Trophoblast cell (in vitro differentiated cells and primary cell): Measurements from ENCODE around the gene CSH1.
"Not testable (repeated sequence)": the region's sequence is repeated elsewhere in the genome, so short reads cannot be mapped to it uniquely, and the experiment has no call there.

ENCODE experiments used
- DNase-seq, 2 donors: peaks; one replicate each; pipeline ENCODE4 v3.0.0-alpha.2; 2016
- H2AFZ ChIP-seq: 2 replicates; pipeline ENCODE4 v1.6.1; 2013; ENCODE audit warnings: low read length, moderate library complexity, mild to moderate bottlenecking; ENCODE audit not compliant: insufficient read depth, poor library complexity
- H2AK5ac ChIP-seq: 2 replicates; pipeline ENCODE4 v1.6.1; 2013; ENCODE audit warnings: mild to moderate bottlenecking, low read length
- H2BK120ac ChIP-seq: 2 replicates; pipeline ENCODE4 v1.6.1; 2013; ENCODE audit warnings: low read length, mild to moderate bottlenecking, moderate library complexity; ENCODE audit not compliant: insufficient read depth, poor library complexity
- H2BK12ac ChIP-seq: 2 replicates; pipeline ENCODE4 v1.6.1; 2013; ENCODE audit warnings: mild to moderate bottlenecking, low read length, moderate library complexity
- H2BK5ac ChIP-seq: 2 replicates; pipeline ENCODE4 v1.6.1; 2013; ENCODE audit warnings: low read length, low read depth, moderate library complexity, mild to moderate bottlenecking; ENCODE audit not compliant: poor library complexity
- H3K14ac ChIP-seq: 2 replicates; pipeline ENCODE4 v1.6.1; 2013; ENCODE audit warnings: mild to moderate bottlenecking, low read length
- H3K18ac ChIP-seq: 2 replicates; pipeline ENCODE4 v1.6.1; 2013; ENCODE audit warnings: mild to moderate bottlenecking, low read length
- H3K23ac ChIP-seq: 2 replicates; pipeline ENCODE4 v1.6.1; 2013; ENCODE audit warnings: low read length
- H3K27ac ChIP-seq: 2 replicates; pipeline ENCODE4 v1.5.1; 2013; ENCODE audit warnings: low read depth, mild to moderate bottlenecking, inconsistent platforms, low read length, moderate library complexity
- H3K27me3 ChIP-seq: 2 replicates; pipeline ENCODE4 v1.6.1; 2013; ENCODE audit warnings: inconsistent platforms, mild to moderate bottlenecking, low read length, moderate library complexity; ENCODE audit not compliant: insufficient read depth
- H3K36me3 ChIP-seq, 2 experiments: 1 replicate in 1 of 2; 2 replicates in 1 of 2; pipeline ENCODE4 v1.6.1; 2013; ENCODE audit warnings: low read length in 2 of 2, mild to moderate bottlenecking in 2 of 2, moderate library complexity in 1 of 2; ENCODE audit not compliant: insufficient read depth in 2 of 2, control insufficient read depth in 1 of 2
- H3K4ac ChIP-seq: 2 replicates; pipeline ENCODE4 v1.6.1; 2013; ENCODE audit warnings: low read depth, mild to moderate bottlenecking, low read length, moderate library complexity
- H3K4me1 ChIP-seq, 2 experiments: 1 replicate in 1 of 2; 2 replicates in 1 of 2; pipeline ENCODE4 v1.6.1; 2013; ENCODE audit warnings: low read length in 2 of 2, mild to moderate bottlenecking in 2 of 2, moderate library complexity in 1 of 2; ENCODE audit not compliant: insufficient read depth in 2 of 2, control insufficient read depth in 1 of 2
- H3K4me2 ChIP-seq: 2 replicates; pipeline ENCODE4 v1.6.1; 2013; ENCODE audit warnings: inconsistent platforms, mild to moderate bottlenecking, low read length, moderate library complexity
- H3K4me3 ChIP-seq: 2 replicates; pipeline ENCODE4 v1.5.1; 2013; ENCODE audit warnings: mild to moderate bottlenecking, low read depth, low read length, inconsistent platforms
- H3K79me1 ChIP-seq: one replicate; pipeline ENCODE4 v1.6.1; 2013; ENCODE audit warnings: low read length
- H3K79me2 ChIP-seq: 2 replicates; pipeline ENCODE4 v1.6.1; 2013; ENCODE audit warnings: low read length, mild to moderate bottlenecking; ENCODE audit not compliant: control insufficient read depth, insufficient read depth, poor library complexity
- H3K9ac ChIP-seq: 2 replicates; pipeline ENCODE4 v1.6.1; 2013; ENCODE audit warnings: mild to moderate bottlenecking, low read length
- H3K9me3 ChIP-seq: 2 replicates; pipeline ENCODE4 v1.6.1; 2013; ENCODE audit warnings: low read depth, mild to moderate bottlenecking, control low read depth, inconsistent platforms, low read length; ENCODE audit not compliant: insufficient read depth
- H4K12ac ChIP-seq: 2 replicates; pipeline ENCODE4 v1.6.1; 2013; ENCODE audit warnings: low read depth, mild to moderate bottlenecking, low read length, moderate library complexity
- H4K8ac ChIP-seq: 2 replicates; pipeline ENCODE4 v1.6.1; 2013; ENCODE audit warnings: low read depth, mild to moderate bottlenecking, low read length, moderate library complexity
- H4K91ac ChIP-seq: one replicate; pipeline ENCODE4 v1.6.1; 2013; ENCODE audit warnings: low read depth, mild to moderate bottlenecking, low read length, moderate library complexity
- WGBS: extraction: QIAGEN DNeasy Blood & Tissue Kit; methylation state at CpG from one replicate; pipeline ENCODE4 v1.1.7; 2013; ENCODE audit warnings: missing lambda C conversion rate; ENCODE audit not compliant: insufficient read length, insufficient coverage; ENCODE audit errors: extremely low coverage; 5-methylcytosine and 5-hydroxymethylcytosine counted together

Gene CSH1

DNA sequence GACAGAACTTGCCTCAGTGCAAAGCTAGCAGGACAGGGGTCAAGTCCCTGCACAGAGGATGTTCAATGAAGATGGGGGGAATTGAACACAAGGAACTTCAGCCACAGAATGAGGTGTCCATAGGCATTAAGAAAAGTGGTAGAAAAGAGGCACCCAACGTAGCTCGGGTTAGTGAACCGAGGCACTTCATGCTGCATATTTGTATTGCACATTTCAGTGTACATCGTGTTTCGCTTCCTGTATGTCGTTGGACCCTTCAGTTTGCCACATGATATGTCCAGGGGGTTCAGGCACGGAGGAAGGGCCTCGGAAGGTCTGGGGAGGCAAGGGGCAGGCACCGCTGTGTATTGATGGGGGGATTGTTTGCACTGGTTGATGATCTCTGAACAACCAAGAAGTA, 18.0 kb downstream of the CSH1 start:
- not testable (repeated sequence) for DNase-seq, H4K91ac ChIP-seq, H3K4me2 ChIP-seq, H3K27me3 ChIP-seq, H3K4me1 ChIP-seq, H3K9ac ChIP-seq, H3K4ac ChIP-seq, H2BK120ac ChIP-seq, H4K8ac ChIP-seq, H3K36me3 ChIP-seq, H2BK5ac ChIP-seq, H3K4me3 ChIP-seq, H3K79me2 ChIP-seq, H2AFZ ChIP-seq, H3K23ac ChIP-seq, H3K27ac ChIP-seq, H2AK5ac ChIP-seq, H3K14ac ChIP-seq, H3K18ac ChIP-seq, H3K9me3 ChIP-seq, H2BK12ac ChIP-seq, H4K12ac ChIP-seq, H3K79me1 ChIP-seq
- WGBS, result no CpG with 5 or more reads among the region's 9 CpGs

DNA sequence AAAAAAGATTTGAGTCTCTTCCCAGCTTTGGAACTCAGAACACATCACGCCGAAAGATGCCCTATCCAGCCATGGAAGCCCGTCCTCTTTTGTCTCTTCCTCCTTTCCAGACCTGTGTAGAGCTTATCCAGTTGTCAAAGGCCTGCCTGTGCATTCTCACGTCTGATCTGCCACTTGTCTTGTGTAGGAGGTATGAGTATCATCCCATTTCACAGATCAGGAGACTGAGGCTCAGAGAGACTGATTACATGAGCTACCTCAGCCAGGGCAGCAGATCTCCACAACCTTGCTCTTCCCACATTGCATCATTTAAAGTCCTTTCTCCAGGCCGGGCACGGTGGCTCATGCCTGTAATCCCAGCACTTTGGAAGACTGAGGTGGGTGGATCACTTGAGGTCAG, 21.7 kb downstream of the CSH1 start:
- H4K12ac ChIP-seq, H3K14ac ChIP-seq, H3K9ac ChIP-seq, H2AK5ac ChIP-seq, H3K4me1 ChIP-seq, DNase-seq, H2BK120ac ChIP-seq, H3K9me3 ChIP-seq, H3K4ac ChIP-seq, H3K27ac ChIP-seq, H3K4me2 ChIP-seq, H3K79me1 ChIP-seq, H3K36me3 ChIP-seq, H3K23ac ChIP-seq, H3K79me2 ChIP-seq, H2AFZ ChIP-seq, H4K8ac ChIP-seq, H3K18ac ChIP-seq, H3K4me3 ChIP-seq, H3K27me3 ChIP-seq, H4K91ac ChIP-seq, H2BK12ac ChIP-seq, H2BK5ac ChIP-seq: not testable (repeated sequence)
- WGBS, result no CpG with 5 or more reads among the region's 6 CpGs

DNA sequence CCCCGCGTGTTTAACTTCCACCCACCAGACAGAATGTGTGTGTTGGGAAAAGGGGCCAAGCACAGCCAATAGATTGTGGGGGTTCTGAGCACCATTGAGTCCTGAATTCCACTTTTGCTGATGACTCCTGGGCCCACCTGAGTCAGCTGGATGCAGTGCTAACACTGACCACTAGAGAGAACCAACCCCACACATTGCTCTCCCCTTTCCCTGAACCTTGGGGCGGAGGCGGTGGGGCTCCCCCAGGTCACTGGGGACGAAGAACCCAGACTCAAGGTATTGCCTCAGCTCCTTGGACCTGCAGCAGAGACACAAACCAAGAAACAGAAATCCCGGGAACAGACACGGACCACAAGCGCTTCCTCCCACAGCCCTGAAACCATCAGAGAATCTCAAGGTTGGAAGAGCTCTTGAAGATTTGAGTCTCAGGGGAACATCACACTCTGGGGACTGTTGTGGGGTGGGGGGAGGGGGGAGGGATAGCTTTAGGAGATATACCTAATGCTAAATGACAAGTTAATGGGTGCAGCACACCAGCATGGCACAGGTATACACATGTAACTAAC, 22.2 kb downstream of the CSH1 start:
- no CpG with 5 or more reads among the region's 8 CpGs for WGBS
- H3K9me3 ChIP-seq, H4K12ac ChIP-seq, H3K9ac ChIP-seq, H2BK120ac ChIP-seq, H4K8ac ChIP-seq, H3K4me2 ChIP-seq, H3K79me1 ChIP-seq, H3K36me3 ChIP-seq, H3K4me3 ChIP-seq, H2AFZ ChIP-seq, H3K27me3 ChIP-seq, H3K23ac ChIP-seq, H2AK5ac ChIP-seq, H3K79me2 ChIP-seq, H3K4me1 ChIP-seq, H3K14ac ChIP-seq, H3K4ac ChIP-seq, DNase-seq, H3K18ac ChIP-seq, H2BK5ac ChIP-seq, H2BK12ac ChIP-seq, H3K27ac ChIP-seq, H4K91ac ChIP-seq: not testable (repeated sequence)

DNA sequence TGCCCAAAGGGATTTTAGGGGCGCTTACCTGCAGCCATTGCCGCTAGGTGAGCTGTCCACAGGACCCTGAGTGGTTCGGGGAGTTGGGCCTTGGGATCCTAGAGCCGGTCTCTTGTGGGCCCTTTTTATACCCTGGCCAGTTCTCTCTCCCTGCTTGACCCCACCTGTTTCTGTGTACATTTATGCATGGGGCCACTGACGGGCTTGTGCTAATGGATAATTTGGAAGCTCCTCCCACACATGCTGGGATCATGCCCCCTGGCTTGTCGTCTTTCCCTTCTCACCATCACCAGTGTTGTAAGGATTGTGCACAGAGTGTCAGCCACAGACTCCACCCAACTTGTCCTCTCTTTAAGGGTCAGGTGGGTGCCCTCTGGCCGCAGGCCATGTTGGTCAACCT, 22.8 kb downstream of the CSH1 start, which contains the start of gene CSH2:
CSH2 (minus strand) TSS at position 101 of the 400 bp plus-strand sequence; CDS start at position 38, 63 bp downstream.
- not testable (repeated sequence) for H3K14ac ChIP-seq, H3K9ac ChIP-seq, H3K79me2 ChIP-seq, H2BK12ac ChIP-seq, H3K4me1 ChIP-seq, H3K4me3 ChIP-seq, H3K4me2 ChIP-seq, H3K36me3 ChIP-seq, H3K79me1 ChIP-seq, H3K18ac ChIP-seq, H3K9me3 ChIP-seq, H2BK5ac ChIP-seq, H4K91ac ChIP-seq, H3K27me3 ChIP-seq, H3K23ac ChIP-seq, DNase-seq, H3K4ac ChIP-seq, H3K27ac ChIP-seq, H2BK120ac ChIP-seq, H2AK5ac ChIP-seq, H2AFZ ChIP-seq, H4K8ac ChIP-seq, H4K12ac ChIP-seq
- no CpG with 5 or more reads among the region's 7 CpGs for WGBS
